ENCODE measurements around the gene B3GAT3. TPM values are rescaled to one million over a fixed set of nuclear protein-coding genes. Genes with fewer than 3 reads are reported as not detected.

B3GAT3 gene
- 19.9 and 23.5 TPM in 2 replicates for total RNA-seq

DNA sequence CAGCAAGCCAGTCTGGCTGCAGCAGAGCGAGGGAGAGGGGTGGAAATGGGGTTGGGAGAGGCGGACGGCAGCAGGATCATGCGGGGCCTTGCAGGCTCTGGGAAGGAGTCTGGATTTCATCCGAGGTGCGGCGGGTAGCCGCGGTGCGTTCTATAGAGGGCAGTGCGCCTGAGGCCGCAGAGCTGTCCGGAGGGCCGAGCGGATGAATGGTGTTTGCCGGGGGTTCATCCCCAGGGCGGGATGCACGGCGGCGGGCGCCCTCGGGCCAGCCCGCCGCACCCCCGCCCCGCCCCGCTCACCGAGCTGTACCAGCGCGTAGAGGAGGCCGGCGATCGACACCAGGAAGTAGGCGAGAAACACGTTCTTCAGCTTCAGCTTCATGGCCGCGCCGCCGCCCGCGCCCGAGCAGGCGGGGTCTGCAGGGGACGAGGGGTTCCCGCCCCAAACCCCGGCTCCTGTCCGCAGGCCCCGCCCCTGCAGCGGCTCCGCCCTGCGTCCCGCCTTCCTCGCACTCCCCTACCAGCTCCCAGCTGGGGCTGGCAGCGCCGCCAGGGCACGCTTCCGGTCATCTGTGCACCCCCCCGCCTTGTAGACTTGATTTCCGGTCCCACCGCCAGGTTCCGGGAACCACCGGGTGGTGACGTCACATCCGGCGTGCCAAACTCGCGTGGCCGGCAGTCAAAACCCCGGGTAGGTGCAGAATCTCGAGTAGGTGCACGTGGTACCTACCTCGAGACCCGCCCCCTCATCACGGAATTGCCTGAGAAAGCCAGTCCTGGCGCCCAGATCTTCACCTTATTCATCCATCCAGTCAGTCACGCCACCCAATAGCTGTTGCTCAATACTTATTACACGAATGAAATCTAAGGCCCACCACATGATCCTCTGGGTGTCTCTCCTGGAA is at the start of gene B3GAT3:
Gene B3GAT3, minus strand, starts transcription at position 420 of the 904 bp plus-strand sequence. Its CDS starts 39 bp downstream, at position 381.

DNA sequence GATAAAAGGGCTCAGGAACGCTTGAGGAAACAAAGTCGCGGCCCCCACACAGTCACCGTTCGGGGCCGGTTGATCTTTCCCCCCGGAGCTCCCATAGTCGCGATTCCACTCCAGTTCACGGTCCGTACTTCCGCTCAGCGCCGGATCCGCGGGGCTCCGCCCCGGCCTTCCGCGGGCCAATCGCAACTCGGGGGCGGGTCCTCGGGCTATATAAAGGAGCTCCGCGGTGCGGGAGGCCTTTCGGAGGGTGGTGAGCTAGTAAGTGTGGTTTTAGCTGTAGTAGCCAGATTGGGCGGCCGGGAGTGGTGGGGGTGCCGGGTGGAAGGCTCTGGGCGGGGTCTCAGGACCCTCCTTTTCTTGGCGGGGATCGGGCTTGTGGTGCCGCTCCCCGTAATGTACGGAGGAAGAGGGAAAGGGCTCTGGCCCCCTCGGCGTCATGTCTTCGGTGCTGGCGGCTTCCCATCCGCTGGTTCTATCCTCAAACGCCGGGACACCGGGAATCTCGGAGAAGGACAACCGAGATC is 43.4 kb upstream of the B3GAT3 start, which contains the start of the genes C11orf98 and CSKMT:
Gene C11orf98, minus strand, starts transcription at position 136 of the 524 bp plus-strand sequence. Its CDS starts 41 bp downstream, at position 95.
Gene CSKMT, plus strand, starts transcription at position 238 of the 524 bp plus-strand sequence. CDS start 568 bp downstream, outside the sequence.

GRCh38 chr11:62645946-62646824 is 24.4 kb upstream of the B3GAT3 start, which contains the start of gene GANAB:
GANAB (minus strand) TSS chr11:62646613; CDS start chr11:62646599, 14 bp downstream.

GRCh38 chr11:62612366-62613290 is 9.2 kb downstream of the B3GAT3 start, which contains the start of the genes EML3 and ROM1:
EML3 (minus strand) TSS chr11:62612775; CDS start chr11:62612457, 318 bp downstream.
ROM1 (plus strand) TSS chr11:62613257; CDS start chr11:62613282, 25 bp downstream.

DNA sequence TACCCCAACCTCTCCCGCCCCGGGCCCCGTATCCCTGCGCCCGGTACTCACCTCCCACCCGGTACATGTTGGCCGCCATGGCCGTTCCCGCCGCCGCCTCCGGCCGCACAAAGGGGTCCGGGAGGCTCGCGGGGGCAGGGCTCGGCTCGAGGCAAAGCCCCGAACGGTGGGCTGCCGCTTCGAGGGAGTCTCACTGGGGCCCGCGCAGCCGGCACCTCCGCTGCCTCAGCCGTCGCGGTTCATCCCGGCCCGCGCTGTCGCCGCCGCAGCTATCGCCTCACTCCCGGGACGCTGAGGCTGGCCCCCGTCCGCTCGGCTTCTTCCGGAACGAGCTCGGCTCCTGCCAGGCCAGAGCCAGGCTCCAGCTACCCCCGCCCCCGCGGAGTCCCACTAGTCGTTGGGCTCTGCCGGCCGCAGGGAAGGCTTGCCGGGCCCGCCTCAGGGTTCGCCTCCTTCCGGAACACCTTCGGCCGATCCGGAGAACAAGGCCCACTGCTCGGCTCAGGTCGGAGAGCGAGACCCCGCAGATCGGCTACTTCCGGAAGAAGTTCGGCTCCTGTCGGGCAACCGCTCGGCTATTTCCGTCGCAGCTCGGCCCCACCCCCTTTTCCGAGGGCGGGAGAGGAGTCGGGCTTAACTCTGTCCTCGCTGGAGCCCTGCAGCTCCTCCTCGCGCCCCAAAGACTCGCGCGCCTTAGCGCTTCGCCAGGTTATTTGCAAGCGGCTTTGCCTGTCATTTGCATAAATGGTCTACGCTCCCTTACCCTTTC is 20.2 kb downstream of the B3GAT3 start, which contains the start of gene MTA2:
Gene MTA2, minus strand, starts transcription at position 494 of the 769 bp plus-strand sequence. Its CDS starts 415 bp downstream, at position 79.

GRCh38 chr11:62591448-62592145 is 30.2 kb downstream of the B3GAT3 start, which contains the start of gene TUT1:
TUT1 (minus strand) TSS chr11:62591523; CDS start chr11:62591485, 38 bp downstream.

GRCh38 chr11:62573592-62574362 is 48.0 kb downstream of the B3GAT3 start, which contains the start of gene EEF1G:
EEF1G (minus strand) TSS chr11:62573891; CDS start chr11:62573842, 49 bp downstream.

Small RNAs within 50 kb of the gene (small RNA-seq; reads per million reads assigned to genes)
- not detected for gene AP001458.1
- gene MIR6747, result 0.37 reads per million, percentile 18 among the genes with 10 or more reads in this experiment
- gene SNORA57, result not detected

Other genes starting within 250 kb of the B3GAT3 start
- gene SCGB1A1, start 203.0 kb downstream of the B3GAT3 start, total RNA-seq, result not detected in 2 replicates
- gene AHNAK, start 75.2 kb downstream of the B3GAT3 start, total RNA-seq, result 544 and 655 TPM in 2 replicates
- gene EEF1G, start 48.1 kb downstream of the B3GAT3 start, total RNA-seq, result 1,284 and 1,362 TPM in 2 replicates
- gene TUT1, start 30.5 kb downstream of the B3GAT3 start, total RNA-seq, result 11.8 and 12.7 TPM in 2 replicates
- 250 and 281 TPM in 2 replicates for gene MTA2, start 20.1 kb downstream of the B3GAT3 start, total RNA-seq
- gene EML3, start 9.2 kb downstream of the B3GAT3 start, total RNA-seq, result 35.7 and 60.8 TPM in 2 replicates
- 5.2 and 5.3 TPM in 2 replicates for gene ROM1, start 8.7 kb downstream of the B3GAT3 start, total RNA-seq
- 223 and 259 TPM in 2 replicates for gene GANAB, start 24.6 kb upstream of the B3GAT3 start, total RNA-seq
- 35.1 and 41.2 TPM in 2 replicates for gene INTS5, start 31.3 kb upstream of the B3GAT3 start, total RNA-seq
- 35.9 and 43.4 TPM in 2 replicates for gene C11orf98, start 43.2 kb upstream of the B3GAT3 start, total RNA-seq
- gene CSKMT, start 43.3 kb upstream of the B3GAT3 start, total RNA-seq, result 9.5 and 9.7 TPM in 2 replicates
- 5.9 and 6.1 TPM in 2 replicates for gene UQCC3, start 49.7 kb upstream of the B3GAT3 start, total RNA-seq
- gene LBHD1, start 50.3 kb upstream of the B3GAT3 start, total RNA-seq, result 4.2 TPM in 2 replicates
- gene UBXN1, start 57.1 kb upstream of the B3GAT3 start, total RNA-seq, result 88.7 and 147 TPM in 2 replicates
- 0.19 and 0.33 TPM in 2 replicates for gene LRRN4CL, start 67.5 kb upstream of the B3GAT3 start, total RNA-seq
- 28.7 and 30.2 TPM in 2 replicates for gene BSCL2, start 85.4 kb upstream of the B3GAT3 start, total RNA-seq
- not detected in 2 replicates for gene GNG3, start 85.7 kb upstream of the B3GAT3 start, total RNA-seq
- gene HNRNPUL2, start 105.5 kb upstream of the B3GAT3 start, total RNA-seq, result 10.5 and 15.0 TPM in 2 replicates
- gene TTC9C, start 106.5 kb upstream of the B3GAT3 start, total RNA-seq, result 31.0 and 45.9 TPM in 2 replicates
- 15.4 and 16.0 TPM in 2 replicates for gene ZBTB3, start 132.2 kb upstream of the B3GAT3 start, total RNA-seq
- gene POLR2G, start 139.6 kb upstream of the B3GAT3 start, total RNA-seq, result 43.1 and 50.6 TPM in 2 replicates
- 19.9 and 20.9 TPM in 2 replicates for gene TAF6L, start 149.4 kb upstream of the B3GAT3 start, total RNA-seq
- gene TMEM179B, start 165.4 kb upstream of the B3GAT3 start, total RNA-seq, result 29.1 and 36.3 TPM in 2 replicates
- gene TMEM223, start 170.0 kb upstream of the B3GAT3 start, total RNA-seq, result 12.6 and 14.0 TPM in 2 replicates
- 37.2 and 41.6 TPM in 2 replicates for gene NXF1, start 183.5 kb upstream of the B3GAT3 start, total RNA-seq
- 33.0 and 43.1 TPM in 2 replicates for gene STX5, start 210.1 kb upstream of the B3GAT3 start, total RNA-seq
- 0.98 TPM in 1 of 2 replicates, not detected in the other for gene TEX54, start 210.9 kb upstream of the B3GAT3 start, total RNA-seq
- 44.4 and 47.0 TPM in 2 replicates for gene WDR74, start 217.6 kb upstream of the B3GAT3 start, total RNA-seq

Data from vein endothelial cell (primary cell).